C4-2B (cell line): ENCODE data around the gene C10orf143.

ENCODE experiments used
- CTCF ChIP-seq: fragments of 450-650 bp; conservative IDR thresholded peaks from 2 replicates; pipeline ENCODE4 v1.5.1; 2017; ENCODE audit warnings: mild to moderate bottlenecking
- ZFX ChIP-seq: fragments of 450-650 bp; IDR thresholded peaks from 2 replicates; pipeline ENCODE4 v1.6.1; 2017

- TF ChIP-seq CTCF (no peak), ZFX (no peak)
Measured at GRCh38 chr10:130128922-130129321, 18.3 kb upstream of the C10orf143 start.
